Measurements from ENCODE around the gene SETD1A.

- TF ChIP-seq POU5F1 (IDR thresholded peaks at IDR 0.05; ENCODE audit: borderline replicate concordance, low read depth, low read length, partially characterized antibody) (no peak), POLR2AphosphoS5 (IDR thresholded peaks at IDR 0.05; ENCODE audit: control insufficient read depth, insufficient read depth, low read depth, low read length) (no peak), ZNF449 (CRISPR knock-in tag; IDR thresholded peaks at IDR 0.05) (no peak), ZNF444 (CRISPR knock-in tag; IDR thresholded peaks at IDR 0.05) (no peak), EP300 (IDR thresholded peaks at IDR 0.05; ENCODE audit: low read length) (no peak), TRIM28 (IDR thresholded peaks at IDR 0.05) (no peak), RAD51 (IDR thresholded peaks at IDR 0.05; ENCODE audit: borderline replicate concordance, low read depth) (no peak), TOE1 (IDR thresholded peaks at IDR 0.05; ENCODE audit: borderline replicate concordance) (no peak), TOE1 (CRISPR knock-in tag; IDR thresholded peaks at IDR 0.05; ENCODE audit: borderline replicate concordance, low read depth) (no peak), FOXP1 (CRISPR knock-in tag; IDR thresholded peaks at IDR 0.05) (no peak), NKRF (IDR thresholded peaks at IDR 0.05; ENCODE audit: borderline replicate concordance) (no peak), ZZZ3 (IDR thresholded peaks at IDR 0.05) (no peak), RERE (CRISPR knock-in tag; IDR thresholded peaks at IDR 0.05; ENCODE audit: borderline replicate concordance) (no peak)
Measured at GRCh38 chr16:31006086-31006385, 48.5 kb downstream of the SETD1A start.
